GM13977 (cell line): ENCODE data around the gene KCTD5.
"Not testable (repeated sequence)": the region's sequence is repeated elsewhere in the genome, so short reads cannot be mapped to it uniquely, and the experiment has no call there.

ENCODE experiments used
- DNase-seq: peaks from one replicate; pipeline ENCODE4 v3.0.0; 2012; ENCODE audit warnings: low spot score
- in situ Hi-C: fragments of 300-500 bp; cut with MboI; formaldehyde crosslinking; loops from one replicate; pipeline ENCODE4 v1.12.0; 2022; ENCODE audit warnings: low sequenced_read_pairs, low pct_unique_long_range_greater_than_20kb, mixed read lengths, inconsistent platforms; ENCODE audit not compliant: unreplicated experiment
- TF ChIP-seq, protein P1 (sequence below): IDR thresholded peaks from 2 replicates; pipeline ENCODE4 v1.5.1; 2012; ENCODE audit warnings: mild to moderate bottlenecking, control low read depth; ENCODE audit not compliant: insufficient read depth; ENCODE audit errors: extremely low read depth, missing control alignments

KCTD5 gene

DNA sequence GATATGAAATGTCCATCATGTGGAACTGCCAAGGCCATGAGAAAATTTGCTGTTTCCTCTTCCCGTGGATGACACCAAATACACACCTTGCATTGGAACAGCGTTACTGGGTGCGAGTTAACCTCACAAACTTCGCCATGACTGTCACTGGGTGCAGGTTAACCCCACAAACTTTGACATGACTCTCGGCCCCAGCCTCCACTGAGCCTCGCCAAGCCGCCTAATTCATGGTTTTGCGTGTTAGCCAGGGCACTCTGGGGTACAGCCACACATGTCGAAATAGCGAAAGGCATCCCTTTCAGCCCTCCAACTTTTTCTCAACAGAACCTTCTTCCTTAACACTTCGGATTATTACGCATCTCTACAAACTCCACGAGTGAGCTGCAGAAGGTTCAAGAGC lies 10.6 kb upstream of the KCTD5 start:
- DNase-seq, result no peak
- TF ChIP-seq, protein P1, sequence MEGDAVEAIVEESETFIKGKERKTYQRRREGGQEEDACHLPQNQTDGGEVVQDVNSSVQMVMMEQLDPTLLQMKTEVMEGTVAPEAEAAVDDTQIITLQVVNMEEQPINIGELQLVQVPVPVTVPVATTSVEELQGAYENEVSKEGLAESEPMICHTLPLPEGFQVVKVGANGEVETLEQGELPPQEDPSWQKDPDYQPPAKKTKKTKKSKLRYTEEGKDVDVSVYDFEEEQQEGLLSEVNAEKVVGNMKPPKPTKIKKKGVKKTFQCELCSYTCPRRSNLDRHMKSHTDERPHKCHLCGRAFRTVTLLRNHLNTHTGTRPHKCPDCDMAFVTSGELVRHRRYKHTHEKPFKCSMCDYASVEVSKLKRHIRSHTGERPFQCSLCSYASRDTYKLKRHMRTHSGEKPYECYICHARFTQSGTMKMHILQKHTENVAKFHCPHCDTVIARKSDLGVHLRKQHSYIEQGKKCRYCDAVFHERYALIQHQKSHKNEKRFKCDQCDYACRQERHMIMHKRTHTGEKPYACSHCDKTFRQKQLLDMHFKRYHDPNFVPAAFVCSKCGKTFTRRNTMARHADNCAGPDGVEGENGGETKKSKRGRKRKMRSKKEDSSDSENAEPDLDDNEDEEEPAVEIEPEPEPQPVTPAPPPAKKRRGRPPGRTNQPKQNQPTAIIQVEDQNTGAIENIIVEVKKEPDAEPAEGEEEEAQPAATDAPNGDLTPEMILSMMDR, result no peak
- in situ Hi-C loops, result no loop called here

DNA sequence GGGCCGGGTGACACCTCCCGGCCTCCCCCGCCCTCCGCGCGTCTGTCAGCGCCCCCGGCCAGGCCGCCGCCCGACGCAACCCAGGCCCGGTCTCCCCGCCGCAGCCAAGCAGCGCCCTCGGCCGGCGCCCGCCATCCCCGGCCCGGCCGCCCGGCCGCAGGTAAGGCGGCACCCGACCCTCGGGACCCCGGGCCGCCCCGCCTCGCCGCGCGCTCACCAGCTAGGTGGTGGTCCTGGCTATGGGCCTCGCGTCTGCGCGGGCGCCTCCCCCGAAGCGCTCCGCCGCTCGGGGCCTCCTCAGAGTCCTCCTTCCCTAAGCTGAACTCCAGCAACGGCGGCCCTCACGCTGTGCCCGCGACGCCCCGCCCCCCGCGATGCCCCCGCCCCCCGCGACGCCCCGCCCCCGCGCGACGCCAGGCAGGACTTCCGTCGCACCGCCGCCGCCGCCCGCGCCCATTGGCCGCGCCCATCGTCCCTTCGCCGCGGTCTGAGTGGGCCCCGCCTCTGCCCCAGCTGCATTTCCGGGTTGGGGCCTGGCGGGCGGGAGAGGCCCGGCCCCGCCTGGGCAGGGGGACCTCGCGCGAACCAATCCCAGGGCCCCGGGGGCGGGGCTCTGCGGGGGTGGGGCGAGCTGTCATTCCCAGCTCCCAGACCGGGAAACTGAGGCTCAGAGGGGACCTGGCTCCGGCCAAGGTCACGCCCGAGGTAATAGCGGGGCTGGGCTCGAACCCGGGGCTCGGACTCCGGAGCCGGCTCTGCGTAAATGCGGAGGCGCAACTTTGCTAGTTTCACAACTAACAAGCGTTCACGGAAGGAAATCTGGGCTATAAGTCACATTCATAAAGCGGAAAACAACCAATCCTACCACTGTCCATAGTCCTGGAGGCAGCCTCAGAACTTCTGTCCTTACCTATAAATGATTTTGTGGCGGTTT lies 9.0 kb upstream of the KCTD5 start:
- peak; percentile 98 for DNase-seq
- in situ Hi-C loops, result no loop called here
- TF ChIP-seq, protein P1, result no peak

DNA sequence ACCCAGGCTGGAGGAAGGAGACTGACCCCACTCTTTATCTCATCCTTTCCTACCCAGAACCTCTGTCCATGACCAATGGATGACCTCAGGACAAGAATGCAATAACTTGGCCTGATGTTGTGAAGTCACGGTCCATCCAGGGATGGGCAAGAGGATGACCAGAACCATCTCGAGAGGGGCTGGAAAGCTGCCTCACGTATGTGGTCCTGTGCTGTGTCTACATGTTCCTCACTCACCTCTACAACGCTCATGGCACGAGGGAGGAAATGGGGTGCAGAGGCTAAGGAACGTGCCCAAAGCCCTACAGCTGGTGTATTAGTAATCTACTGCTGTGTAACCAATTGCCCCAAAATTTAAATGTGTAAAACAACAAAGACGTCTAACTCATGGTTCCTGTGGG lies 7.3 kb upstream of the KCTD5 start:
- no peak for DNase-seq
- in situ Hi-C loops, result no loop called here
- TF ChIP-seq, protein P1, result no peak

DNA sequence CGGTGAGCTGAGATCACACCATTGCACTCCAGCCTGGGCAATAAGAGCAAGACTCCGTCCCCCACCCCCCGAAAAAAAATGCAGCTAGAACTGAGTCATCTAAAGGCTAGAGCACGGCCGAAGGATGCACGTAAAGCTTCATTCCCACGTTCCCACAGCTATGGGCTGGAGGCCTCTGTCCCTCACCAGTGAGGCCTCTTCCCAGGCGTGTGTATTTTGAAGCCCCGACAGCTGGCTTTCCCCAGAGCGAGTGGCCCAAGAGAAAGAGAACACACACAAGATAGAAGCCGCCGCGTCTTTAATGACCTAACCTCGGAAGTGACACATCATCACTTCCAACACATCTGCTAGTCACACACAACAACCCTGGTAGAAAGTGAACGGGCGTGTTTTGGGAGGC lies 6.6 kb upstream of the KCTD5 start:
- TF ChIP-seq, protein P1, result no peak
- no peak for DNase-seq
- in situ Hi-C loops, result no loop called here

DNA sequence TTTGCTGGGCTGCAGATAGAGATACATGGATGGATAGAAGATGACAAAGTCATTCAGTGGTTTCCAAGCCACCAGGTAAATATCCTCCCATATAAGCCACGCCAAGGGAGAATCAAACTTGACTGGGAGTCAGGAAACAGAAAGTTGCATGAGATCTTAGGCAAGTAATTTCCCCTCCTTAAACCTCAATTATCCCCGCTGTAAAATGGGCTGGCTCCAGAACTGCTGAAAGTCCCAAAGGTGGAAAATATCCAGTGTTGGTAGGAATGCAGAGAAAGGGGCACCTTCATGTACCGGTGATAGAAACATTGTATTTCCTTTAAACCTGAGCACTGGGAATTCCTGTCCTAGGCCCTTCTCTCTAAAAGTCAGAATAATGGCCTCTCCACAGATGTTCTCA lies 5.4 kb upstream of the KCTD5 start:
- in situ Hi-C loops, DNase-seq: not testable (repeated sequence)

DNA sequence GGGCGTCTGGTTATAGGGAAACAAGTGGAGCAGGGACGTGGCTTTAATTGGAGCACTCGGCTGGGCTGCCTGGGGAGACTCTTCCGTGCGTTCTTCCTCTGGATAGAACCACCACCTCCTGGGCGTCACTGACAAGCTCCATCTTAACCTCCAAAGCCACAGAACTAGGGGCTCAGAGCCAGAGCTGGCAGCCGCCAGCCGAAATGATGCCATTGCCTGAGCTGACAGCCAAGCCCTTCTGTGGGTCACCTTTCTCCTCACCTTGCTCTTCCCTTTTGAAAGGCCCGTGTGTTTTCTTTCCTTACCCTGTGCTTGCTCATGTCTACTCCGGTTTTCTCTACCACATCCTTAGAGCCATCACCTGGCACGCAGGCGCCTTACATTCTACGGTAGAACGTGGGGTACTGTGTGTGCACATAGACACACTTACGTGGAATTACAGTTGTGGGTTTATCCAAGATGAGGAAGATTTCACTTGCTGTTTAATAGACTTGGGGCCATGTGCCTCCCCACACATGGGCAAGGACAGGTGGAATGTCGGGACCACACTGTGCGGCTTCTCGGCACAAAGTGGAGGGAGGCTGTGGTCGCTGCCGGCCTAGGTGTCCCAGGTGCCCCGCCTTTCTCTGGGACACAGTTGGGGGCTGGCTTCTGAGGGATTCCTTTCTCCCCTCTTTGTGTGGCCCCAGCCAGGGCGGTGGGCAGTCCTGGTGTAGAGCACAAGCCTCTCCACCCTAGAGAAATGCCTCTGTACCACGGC lies 3.9 kb upstream of the KCTD5 start:
- DNase-seq, in situ Hi-C loops: not testable (repeated sequence)

DNA sequence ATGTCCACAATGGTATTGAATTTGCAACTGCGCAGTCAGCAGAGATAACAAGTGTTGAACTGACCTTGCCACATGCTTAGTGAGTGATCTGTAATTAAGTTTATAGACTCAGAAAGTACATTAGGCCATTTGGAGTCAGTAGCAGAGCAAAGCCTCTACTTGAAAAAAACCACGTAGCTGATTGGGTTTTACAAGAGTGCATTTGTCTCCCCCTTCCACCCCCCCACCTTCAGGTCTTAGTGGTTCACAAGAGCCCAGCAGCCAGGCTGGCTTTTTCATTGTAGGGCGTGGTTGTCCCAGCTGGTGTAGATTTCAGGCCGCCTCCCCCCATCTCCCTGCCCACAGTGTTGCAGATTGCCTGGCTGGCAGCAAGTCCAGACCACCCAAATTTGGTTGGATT lies 2.4 kb upstream of the KCTD5 start:
- DNase-seq, in situ Hi-C loops: not testable (repeated sequence)

DNA sequence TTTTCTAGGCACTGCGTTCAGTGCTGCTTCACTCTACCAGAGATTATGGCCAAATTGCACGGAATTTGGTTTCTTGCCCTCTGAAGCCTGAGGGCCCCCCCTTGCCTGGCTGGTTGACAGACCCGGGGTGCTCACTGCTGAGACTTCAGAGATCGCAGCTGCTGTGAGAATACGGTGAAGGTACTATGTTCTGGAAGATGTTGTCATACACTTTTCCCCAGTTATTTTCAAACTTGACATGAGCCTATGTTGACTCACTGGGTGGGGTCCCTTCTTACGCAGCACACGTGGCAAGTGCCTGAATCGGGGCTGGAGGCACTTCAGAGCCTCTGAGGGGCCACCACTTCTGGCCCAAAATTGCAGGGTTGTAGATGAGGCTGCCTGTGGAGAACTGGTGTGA lies 2.0 kb upstream of the KCTD5 start:
- in situ Hi-C loops, DNase-seq: not testable (repeated sequence)

DNA sequence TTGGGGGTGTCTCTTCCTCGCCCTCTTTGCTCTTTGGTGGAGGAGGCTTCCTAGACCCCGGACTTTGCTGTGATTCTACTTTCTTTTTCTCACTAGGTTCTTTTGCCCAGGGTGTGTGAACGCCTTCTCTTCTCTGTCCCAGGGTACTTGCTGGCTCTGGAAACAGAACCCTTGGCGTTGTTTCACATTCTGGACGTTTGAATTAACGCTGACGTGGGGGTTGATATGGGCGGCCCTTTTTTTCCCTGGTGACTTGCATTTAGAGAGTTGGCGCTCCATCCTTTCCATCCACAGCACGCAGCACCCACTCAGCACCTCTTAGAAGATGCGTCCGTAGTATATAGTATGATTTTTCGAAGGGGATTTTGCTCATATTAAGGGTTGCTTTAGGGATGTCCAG lies 718 bp downstream of the KCTD5 start:
- in situ Hi-C loops, DNase-seq: not testable (repeated sequence)

DNA sequence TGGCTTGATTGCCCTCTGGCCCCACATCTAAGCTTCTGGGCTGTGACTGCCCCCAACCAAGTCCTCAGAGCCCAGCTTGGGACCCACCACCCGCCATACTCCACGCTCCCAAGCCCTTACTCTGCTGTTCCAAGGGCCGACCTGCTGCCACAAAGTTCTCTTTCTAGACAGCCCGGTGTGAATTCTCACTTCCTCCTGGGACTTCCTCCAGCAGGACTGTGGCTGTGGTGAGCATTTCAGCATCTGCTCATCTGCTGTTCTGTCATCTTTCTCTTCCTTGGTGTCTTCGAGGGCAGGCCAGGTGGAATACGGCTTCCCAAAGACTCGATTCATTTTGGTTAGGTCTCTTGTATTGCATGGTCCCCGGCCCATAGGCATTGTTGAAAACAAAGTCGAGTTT lies 3.8 kb downstream of the KCTD5 start:
- in situ Hi-C loops, DNase-seq: not testable (repeated sequence)
